Measurements from ENCODE around the gene GLRA3. TPM values are rescaled to one million over a fixed set of nuclear protein-coding genes. Genes with fewer than 3 reads are reported as not detected.
"Not testable (repeated sequence)": the region's sequence is repeated elsewhere in the genome, so short reads cannot be mapped to it uniquely, and the experiment has no call there.

The GLRA3 gene
- not detected for total RNA-seq

GRCh38 chr4:174828845-174829701 is at the start of gene GLRA3:
Gene GLRA3 (minus strand): TSS chr4:174829247. CDS start chr4:174828811, 436 bp downstream.
- Mint-ChIP-seq H3K9me3 (peaks cover 5% of the 10 kb centered on the region in 2 donors), H3K36me3 (peaks cover 5 to 7% of the 10 kb centered on the region in 2 donors), H3K27ac (no peak within 1 kb of the TSS)
- peak in 1 of 2 donors; percentile 2 for DNase-seq (ENCODE audit: low spot score in 2 of 2)
- peak in 1 of 2 donors; percentile 35 for ATAC-seq

GRCh38 chr4:174874898-174875297 is 45.9 kb upstream of the GLRA3 start:
- no peak for DNase-seq (ENCODE audit: low spot score in 2 of 2)
- no peak for ATAC-seq
- Mint-ChIP-seq H3K27ac (no peak overlapping the region), H3K9me3 (peaks cover 0 to 4% of the 10 kb centered on the region in 2 donors), H3K36me3 (no peaks in the 10 kb centered on the region)

GRCh38 chr4:174873931-174874330 is 44.9 kb upstream of the GLRA3 start:
- no peak for ATAC-seq
- DNase-seq (ENCODE audit: low spot score in 2 of 2): peak in 1 of 2 donors; percentile 4
- peaks cover 0 to 4% of the 10 kb centered on the region in 2 donors for H3K9me3 Mint-ChIP-seq
- H3K27ac Mint-ChIP-seq: no peak overlapping the region
- no peaks in the 10 kb centered on the region for H3K36me3 Mint-ChIP-seq

- not testable (repeated sequence) for H3K36me3 Mint-ChIP-seq; H3K27ac Mint-ChIP-seq; H3K9me3 Mint-ChIP-seq; DNase-seq (ENCODE audit: low spot score in 2 of 2); ATAC-seq
These were observed 44.1 kb upstream of the GLRA3 start for GRCh38 chr4:174873146-174873545.

GRCh38 chr4:174871407-174871806 is 42.4 kb upstream of the GLRA3 start:
- Mint-ChIP-seq H3K27ac (no peak overlapping the region), H3K36me3 (no peaks in the 10 kb centered on the region), H3K9me3 (peaks cover 5% of the 10 kb centered on the region in 2 donors)
- DNase-seq (ENCODE audit: low spot score in 2 of 2) (no peak), ATAC-seq (no peak)

- H3K9me3 Mint-ChIP-seq: peaks cover 5% of the 10 kb centered on the region in 2 donors
- DNase-seq (ENCODE audit: low spot score in 2 of 2): no peak
- H3K27ac Mint-ChIP-seq: no peak overlapping the region
- ATAC-seq: no peak
- no peaks in the 10 kb centered on the region for H3K36me3 Mint-ChIP-seq
These were observed 41.3 kb upstream of the GLRA3 start for GRCh38 chr4:174870311-174870710.

- DNase-seq (ENCODE audit: low spot score in 2 of 2) (no peak), ATAC-seq (no peak)
- Mint-ChIP-seq H3K36me3 (no peaks in the 10 kb centered on the region), H3K27ac (no peak overlapping the region), H3K9me3 (peaks cover 5 to 7% of the 10 kb centered on the region in 2 donors)
These were observed 40.3 kb upstream of the GLRA3 start for GRCh38 chr4:174869339-174869738.

GRCh38 chr4:174867903-174868302 is 38.9 kb upstream of the GLRA3 start:
- Mint-ChIP-seq H3K36me3 (no peaks in the 10 kb centered on the region), H3K27ac (no peak overlapping the region), H3K9me3 (peaks cover 5 to 7% of the 10 kb centered on the region in 2 donors)
- DNase-seq (ENCODE audit: low spot score in 2 of 2): no peak
- no peak for ATAC-seq

- no peak for ATAC-seq
- no peak overlapping the region for H3K27ac Mint-ChIP-seq
- no peaks in the 10 kb centered on the region for H3K36me3 Mint-ChIP-seq
- DNase-seq (ENCODE audit: low spot score in 2 of 2): no peak
- peaks cover 5 to 11% of the 10 kb centered on the region in 2 donors for H3K9me3 Mint-ChIP-seq
These were observed 36.5 kb upstream of the GLRA3 start for GRCh38 chr4:174865418-174865985.

GRCh38 chr4:174864031-174864430 is 35.0 kb upstream of the GLRA3 start:
- H3K27ac Mint-ChIP-seq: no peak overlapping the region
- ATAC-seq: no peak
- DNase-seq (ENCODE audit: low spot score in 2 of 2): no peak
- no peaks in the 10 kb centered on the region for H3K36me3 Mint-ChIP-seq
- peaks cover 5 to 14% of the 10 kb centered on the region in 2 donors for H3K9me3 Mint-ChIP-seq

GRCh38 chr4:174860588-174860987 is 31.5 kb upstream of the GLRA3 start:
- H3K36me3 Mint-ChIP-seq: no peaks in the 10 kb centered on the region
- DNase-seq (ENCODE audit: low spot score in 2 of 2) (no peak), ATAC-seq (no peak)
- no peak overlapping the region for H3K27ac Mint-ChIP-seq
- H3K9me3 Mint-ChIP-seq: peaks cover 5 to 16% of the 10 kb centered on the region in 2 donors

- H3K36me3 Mint-ChIP-seq: no peaks in the 10 kb centered on the region
- no peak for DNase-seq (ENCODE audit: low spot score in 2 of 2)
- peaks cover 5 to 15% of the 10 kb centered on the region in 2 donors for H3K9me3 Mint-ChIP-seq
- ATAC-seq: no peak
- no peak overlapping the region for H3K27ac Mint-ChIP-seq
These were observed 30.9 kb upstream of the GLRA3 start for GRCh38 chr4:174859904-174860303.

GRCh38 chr4:174856926-174857800 is 28.1 kb upstream of the GLRA3 start:
- H3K27ac Mint-ChIP-seq: no peak overlapping the region
- H3K36me3 Mint-ChIP-seq: no peaks in the 10 kb centered on the region
- H3K9me3 Mint-ChIP-seq: peaks cover 5 to 14% of the 10 kb centered on the region in 2 donors
- DNase-seq (ENCODE audit: low spot score in 2 of 2) (no peak), ATAC-seq (no peak)

- Mint-ChIP-seq H3K27ac (no peak overlapping the region), H3K36me3 (no peaks in the 10 kb centered on the region), H3K9me3 (peaks cover 5 to 10% of the 10 kb centered on the region in 2 donors)
- no peak for ATAC-seq
- DNase-seq (ENCODE audit: low spot score in 2 of 2): no peak
These were observed 26.0 kb upstream of the GLRA3 start for GRCh38 chr4:174855050-174855449.

- Mint-ChIP-seq H3K9me3 (peaks cover 5 to 9% of the 10 kb centered on the region in 2 donors), H3K27ac (no peak overlapping the region), H3K36me3 (no peaks in the 10 kb centered on the region)
- DNase-seq (ENCODE audit: low spot score in 2 of 2) (no peak), ATAC-seq (no peak)
These were observed 24.6 kb upstream of the GLRA3 start for GRCh38 chr4:174853629-174854028.

- Mint-ChIP-seq H3K27ac (no peak overlapping the region), H3K9me3 (peaks cover 0 to 8% of the 10 kb centered on the region in 2 donors), H3K36me3 (no peaks in the 10 kb centered on the region)
- no peak for ATAC-seq
- DNase-seq (ENCODE audit: low spot score in 2 of 2): no peak
These were observed 19.5 kb upstream of the GLRA3 start for GRCh38 chr4:174848596-174848995.

All from activated naive CD4-positive, alpha-beta T cell treated with anti-CD3 and anti-CD28 coated beads, Interleukin-2, amount 50 U/mL, for 72 hours (primary cell).